NCI-H2081 (cell line): ENCODE measurements around the gene BRIP1.

ENCODE experiments used
- DNase-seq, 2 experiments: peaks; one replicate each; lab custom pipeline; 2025; lab: John Stamatoyannopoulos, UW

BRIP1 gene

GRCh38 chr17:61660746-61661485 is 202.4 kb downstream of the BRIP1 start:
- no peak for DNase-seq

- DNase-seq = no peak
Measured at GRCh38 chr17:61659437-61659836, 203.9 kb downstream of the BRIP1 start.

- DNase-seq = no peak
Measured at GRCh38 chr17:61658183-61658582, 205.1 kb downstream of the BRIP1 start.

GRCh38 chr17:61657338-61657737 is 206.0 kb downstream of the BRIP1 start:
- no peak for DNase-seq

- no peak for DNase-seq
Measured at GRCh38 chr17:61656721-61657217, 206.6 kb downstream of the BRIP1 start.

- no peak for DNase-seq
Measured at GRCh38 chr17:61650749-61651148, 212.6 kb downstream of the BRIP1 start.

GRCh38 chr17:61648587-61648986 is 214.7 kb downstream of the BRIP1 start:
- DNase-seq = no peak

- DNase-seq = no peak
Measured at GRCh38 chr17:61647047-61647446, 216.3 kb downstream of the BRIP1 start.

- no peak for DNase-seq
Measured at GRCh38 chr17:61646482-61646881, 216.8 kb downstream of the BRIP1 start.

- no peak for DNase-seq
Measured at GRCh38 chr17:61645920-61646319, 217.4 kb downstream of the BRIP1 start.

GRCh38 chr17:61644800-61645774 is 218.2 kb downstream of the BRIP1 start:
- DNase-seq = no peak

- no peak for DNase-seq
Measured at GRCh38 chr17:61642768-61643167, 220.6 kb downstream of the BRIP1 start.

GRCh38 chr17:61641715-61642114 is 221.6 kb downstream of the BRIP1 start:
- DNase-seq = no peak

GRCh38 chr17:61641084-61641483 is 222.2 kb downstream of the BRIP1 start:
- no peak for DNase-seq

GRCh38 chr17:61639818-61640217 is 223.5 kb downstream of the BRIP1 start:
- DNase-seq = no peak

GRCh38 chr17:61638087-61638486 is 225.2 kb downstream of the BRIP1 start:
- DNase-seq = no peak

- DNase-seq = peak; percentile 57 to 74
Measured at GRCh38 chr17:61635913-61636432, 227.4 kb downstream of the BRIP1 start.

GRCh38 chr17:61634942-61635538 is 228.3 kb downstream of the BRIP1 start:
- no peak for DNase-seq

GRCh38 chr17:61634011-61634539 is 229.3 kb downstream of the BRIP1 start:
- no peak for DNase-seq

- DNase-seq = no peak
Measured at GRCh38 chr17:61632826-61633225, 230.5 kb downstream of the BRIP1 start.

- no peak for DNase-seq
Measured at GRCh38 chr17:61631800-61632199, 231.5 kb downstream of the BRIP1 start.
